SK-N-MC (cell line): ENCODE measurements around the gene AGAP1.

ENCODE experiments used
- EZH2 ChIP-seq: fragments of 200-600 bp; sonication (generic); IDR thresholded peaks from one replicate; pipeline ENCODE4 v1.6.1; 2017; ENCODE audit warnings: antibody characterized with exemption
- POLR2AphosphoS5 ChIP-seq: IDR thresholded peaks from 2 replicates; pipeline ENCODE4 v1.6.1; 2012; ENCODE audit warnings: mild to moderate bottlenecking, low read depth, low read length, borderline replicate concordance

- TF ChIP-seq POLR2AphosphoS5 (no peak), EZH2 (no peak)
These were observed 127.9 kb downstream of the AGAP1 start for GRCh38 chr2:235621736-235622135.
